GM21576 (cell line): ENCODE measurements around the gene UPB1.

Experiments
- ATAC-seq: cut with Tn5 transposase; IDR thresholded peaks from one replicate; pipeline ENCODE4 v1.9.1; 2021; ENCODE audit warnings: mild to moderate bottlenecking, moderate library complexity; ENCODE audit not compliant: unreplicated experiment

Gene UPB1

GRCh38 chr22:24555165-24556039 lies 60.3 kb downstream of the UPB1 start, which contains the start of gene SNRPD3:
TSS of gene SNRPD3 (plus strand) at chr22:24555999. CDS start at chr22:24557675, 1,676 bp downstream.
- peak; percentile 66 for ATAC-seq

DNA sequence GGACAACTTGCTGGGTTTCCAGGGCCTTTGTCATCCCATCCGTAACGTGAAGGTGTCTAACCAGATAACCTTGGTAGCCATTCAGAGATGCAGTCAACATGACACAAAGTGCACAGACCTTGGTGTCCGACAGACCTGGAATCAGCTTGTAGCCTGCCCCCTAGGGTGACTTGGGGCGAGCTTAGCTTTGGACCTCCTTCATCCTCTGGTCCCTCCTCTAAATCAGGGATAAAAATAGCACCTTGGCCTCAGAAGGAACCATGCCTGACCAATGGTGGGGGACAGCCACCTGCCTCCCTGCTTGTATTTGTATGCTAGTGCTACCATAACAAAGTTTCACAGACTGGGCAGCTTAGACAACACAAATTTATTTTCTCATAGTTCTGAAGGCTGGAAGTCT lies 64.3 kb downstream of the UPB1 start:
- ATAC-seq = no peak

GRCh38 chr22:24563246-24563645 lies 68.1 kb downstream of the UPB1 start:
- ATAC-seq = no peak

- ATAC-seq = no peak
These were observed 69.4 kb downstream of the UPB1 start for GRCh38 chr22:24564376-24565058.

DNA sequence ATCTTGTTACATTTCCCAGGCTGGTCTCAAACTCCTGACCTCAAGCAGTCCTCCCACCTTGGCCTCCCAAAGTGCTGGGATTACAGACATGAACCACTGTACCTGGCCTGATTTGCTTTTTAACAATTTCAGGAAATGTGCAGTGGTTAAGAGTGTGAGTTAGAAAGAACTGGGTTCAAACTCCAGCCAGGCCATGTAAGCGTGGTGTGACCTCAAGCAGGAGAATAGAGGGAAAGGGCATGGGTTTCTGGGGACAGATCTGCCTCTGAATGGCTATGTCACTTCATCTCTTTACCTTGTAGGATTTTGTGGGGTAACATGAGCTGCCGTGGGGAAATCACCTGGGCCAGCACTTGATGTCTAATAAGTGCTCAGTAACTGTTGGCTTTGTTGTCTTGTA lies 69.9 kb downstream of the UPB1 start:
- ATAC-seq = no peak

GRCh38 chr22:24566899-24567511 lies 71.9 kb downstream of the UPB1 start:
- ATAC-seq = no peak

DNA sequence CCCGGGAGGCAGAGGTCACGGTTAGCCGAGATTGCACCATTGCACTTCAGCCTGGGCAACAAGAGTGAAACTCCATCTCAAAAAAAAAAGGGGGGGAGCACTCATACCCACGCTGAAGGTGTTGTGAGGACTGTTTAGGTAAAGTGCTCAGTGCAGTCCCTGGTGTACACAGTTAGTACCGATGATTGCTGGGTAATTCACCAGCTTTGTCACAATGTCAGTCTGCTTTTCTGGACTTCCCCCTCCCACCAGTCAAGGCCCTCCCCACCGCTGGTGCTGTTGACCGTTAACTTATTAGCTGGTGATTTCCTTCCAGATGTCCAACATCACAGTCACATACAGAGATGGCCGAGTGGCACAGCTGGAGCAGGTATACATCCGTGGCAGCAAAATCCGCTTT lies 72.5 kb downstream of the UPB1 start:
- no peak for ATAC-seq

DNA sequence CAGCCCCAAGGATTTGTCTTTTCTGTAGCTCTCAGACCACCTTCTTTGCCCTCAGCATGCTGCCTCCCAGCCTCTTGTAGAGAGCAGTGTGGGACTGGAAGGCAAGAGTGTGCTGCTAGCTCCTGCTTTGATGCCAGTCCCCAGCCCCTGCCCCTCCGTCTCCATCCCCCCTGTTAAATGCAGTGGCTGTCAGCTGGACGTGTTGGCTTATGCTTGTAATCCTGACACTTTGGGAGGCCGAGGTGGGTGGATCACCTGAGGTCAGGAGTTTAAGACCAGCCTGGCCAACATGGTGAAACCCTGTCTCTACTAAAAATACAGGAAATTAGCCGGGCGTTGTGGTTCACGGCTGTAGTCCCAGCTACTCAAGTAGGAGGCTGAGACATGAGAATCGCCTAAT lies 76.1 kb downstream of the UPB1 start:
- no peak for ATAC-seq

DNA sequence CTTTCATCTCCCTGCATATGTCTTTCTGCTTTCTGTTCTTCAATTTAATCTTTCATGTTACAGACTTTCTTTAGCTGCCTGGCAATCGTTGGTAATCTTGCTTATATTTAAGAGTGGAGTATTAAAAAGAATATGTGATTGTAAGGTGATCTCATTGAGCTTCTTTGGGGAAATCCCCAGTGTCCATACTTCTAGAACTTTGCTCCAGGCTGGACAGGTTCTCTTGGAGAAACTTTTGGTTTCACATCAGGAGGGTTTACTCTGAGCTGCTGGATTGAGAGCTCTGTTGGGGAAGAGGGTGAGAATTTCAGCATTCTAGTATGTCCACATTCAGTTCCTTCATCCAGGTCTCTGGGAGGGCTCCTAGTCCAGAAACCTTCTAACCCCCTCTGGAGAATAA lies 81.6 kb downstream of the UPB1 start:
- ATAC-seq = no peak
